Erythroblast (primary cell): ENCODE measurements around the gene CENPK.

Experiments
- GATA1 ChIP-seq: IDR thresholded peaks from 2 replicates; pipeline ENCODE4 v1.6.1; 2011; ENCODE audit warnings: low read depth, mild to moderate bottlenecking, control low read depth, low read length, moderate library complexity
- POLR2A ChIP-seq: IDR thresholded peaks from 2 replicates; pipeline ENCODE4 v1.6.1; 2011; ENCODE audit warnings: mild to moderate bottlenecking, low read length

- TF ChIP-seq POLR2A (no peak), GATA1 (no peak)
Measured at GRCh38 chr5:65588694-65589093, 25.7 kb upstream of the CENPK start.
